CD14-positive monocyte (primary cell): ENCODE measurements around the gene RFNG. TPM values are rescaled to one million over a fixed set of nuclear protein-coding genes. Genes with fewer than 3 reads are reported as not detected.
A peak's percentile ranks its signal among the peaks of the same experiment; 100 is the strongest.

Experiments
- DNase-seq, 3 donors: peaks; one replicate each; pipeline ENCODE4 v3.0.0-alpha.2; 2011 to 2022
- H2AFZ ChIP-seq: 2 replicates; pipeline ENCODE4 v1.6.0; 2012; ENCODE audit warnings: mild to moderate bottlenecking, low read depth, low read length, inconsistent platforms; ENCODE audit not compliant: insufficient read depth, poor library complexity, severe bottlenecking
- H3K27ac ChIP-seq, 2 donors: 1 replicate in 1 of 2; 2 replicates in 1 of 2; pipeline ENCODE4 v1.5.1; 2012 to 2013; ENCODE audit warnings: low read length in 2 of 2, control low read depth in 1 of 2, inconsistent platforms in 1 of 2, low read depth in 1 of 2, mild to moderate bottlenecking in 1 of 2
- H3K27me3 ChIP-seq, 2 donors: one replicate each; pipeline versions ENCODE4 v1.6.0 to v1.6.1; 2011 to 2013; ENCODE audit warnings: low read length in 2 of 2; ENCODE audit not compliant: control insufficient read depth in 2 of 2, insufficient read depth in 2 of 2
- H3K36me3 ChIP-seq, 2 donors: replicated peaks in 1 of 2; 1 replicate in 1 of 2; 2 replicates in 1 of 2; pipeline versions ENCODE4 v1.5.1 to v1.6.1; 2012 to 2013; ENCODE audit warnings: low read length in 2 of 2, control low read depth in 1 of 2, inconsistent platforms in 1 of 2, mild to moderate bottlenecking in 1 of 2; ENCODE audit not compliant: insufficient read depth in 2 of 2, control insufficient read depth in 1 of 2
- H3K4me1 ChIP-seq, 2 donors: 1 replicate in 1 of 2; 2 replicates in 1 of 2; pipeline versions ENCODE4 v1.5.1 to v1.6.1; 2012 to 2013; ENCODE audit warnings: low read length in 2 of 2, control low read depth in 1 of 2, inconsistent platforms in 1 of 2, mild to moderate bottlenecking in 1 of 2, moderate library complexity in 1 of 2; ENCODE audit not compliant: insufficient read depth in 2 of 2, control insufficient read depth in 1 of 2
- H3K4me2 ChIP-seq: replicated peaks from 2 replicates; pipeline ENCODE3; 2012; ENCODE audit warnings: low read length, moderate library complexity, mild to moderate bottlenecking; ENCODE audit not compliant: poor library complexity, severe bottlenecking; ENCODE audit errors: extremely low read depth
- H3K4me3 ChIP-seq, 3 experiments: fragments of 200-600 bp in 1 of 3; sonication (generic) in 1 of 3; replicated peaks in 1 of 3; 1 replicate in 2 of 3; 2 replicates in 1 of 3; pipeline ENCODE4 v1.5.1; 2011 to 2013; ENCODE audit warnings: low read length in 3 of 3, mild to moderate bottlenecking in 3 of 3, control low read depth in 2 of 3, low read depth in 2 of 3, inconsistent platforms in 1 of 3, moderate library complexity in 1 of 3
- H3K79me2 ChIP-seq: 2 replicates; pipeline ENCODE4 v1.6.0; 2012; ENCODE audit warnings: mild to moderate bottlenecking, control low read depth, inconsistent platforms, low read length, moderate library complexity; ENCODE audit not compliant: insufficient read depth
- H3K9ac ChIP-seq: 2 replicates; pipeline ENCODE4 v1.6.0; 2017; ENCODE audit warnings: low read length, mild to moderate bottlenecking; ENCODE audit not compliant: insufficient read depth, poor library complexity, severe bottlenecking
- H3K9me3 ChIP-seq, 2 donors: replicated peaks in 1 of 2; 1 replicate in 1 of 2; 2 replicates in 1 of 2; pipeline versions ENCODE4 v1.5.1 to v1.6.1; 2012 to 2013; ENCODE audit warnings: low read length in 2 of 2, control low read depth in 1 of 2; ENCODE audit not compliant: control insufficient read depth in 1 of 2, insufficient read depth in 1 of 2
- H4K20me1 ChIP-seq: 2 replicates; pipeline ENCODE4 v1.6.0; 2012; ENCODE audit warnings: mild to moderate bottlenecking, low read length, control low read depth, moderate library complexity; ENCODE audit not compliant: insufficient read depth
- H3K27ac Mint-ChIP-seq, 7 donors: one replicate each; pipeline ENCODE4 v1.8.0; 2020; ENCODE audit warnings: mild to moderate bottlenecking in 7 of 7, mixed read lengths in 7 of 7, moderate library complexity in 6 of 7, inconsistent platforms in 2 of 7
- H3K27me3 Mint-ChIP-seq, 3 donors: one replicate each; pipeline ENCODE4 v1.8.0; 2021 to 2022; ENCODE audit warnings: low read depth in 3 of 3, mild to moderate bottlenecking in 3 of 3, mixed read lengths in 3 of 3, moderate library complexity in 3 of 3, inconsistent platforms in 1 of 3
- H3K36me3 Mint-ChIP-seq, 2 donors: one replicate each; pipeline ENCODE4 v1.8.0; 2020; ENCODE audit warnings: mixed read lengths in 2 of 2, inconsistent platforms in 1 of 2, mild to moderate bottlenecking in 1 of 2
- H3K4me1 Mint-ChIP-seq: one replicate; pipeline ENCODE4 v1.8.0; 2020; ENCODE audit warnings: mild to moderate bottlenecking, mixed read lengths
- H3K4me3 Mint-ChIP-seq, 2 donors: one replicate each; pipeline ENCODE4 v1.8.0; 2020; ENCODE audit warnings: mild to moderate bottlenecking in 2 of 2, mixed read lengths in 2 of 2, moderate library complexity in 1 of 2
- H3K9me3 Mint-ChIP-seq, 7 donors: one replicate each; pipeline ENCODE4 v1.8.0; 2020 to 2022; ENCODE audit warnings: mixed read lengths in 7 of 7, mild to moderate bottlenecking in 6 of 7, moderate library complexity in 6 of 7, inconsistent platforms in 2 of 7
- WGBS: methylation state at CpG from one replicate; pipeline ENCODE4 v1.1.5; 2013; ENCODE audit warnings: missing lambda C conversion rate; ENCODE audit not compliant: insufficient coverage; 5-methylcytosine and 5-hydroxymethylcytosine counted together
- intact Hi-C, 2 donors: fragments of 100-400 bp; cut with micrococcal nuclease; formaldehyde crosslinking; loops; one replicate each; pipeline versions ENCODE4 v1.15.0 to v1.15.1; 2023
- polyA plus RNA-seq, 3 donors: library from polyadenylated mRNA; depleted of rRNA in 1 of 3; unstranded in 2 of 3; stranded (reverse) in 1 of 3; fragments of 300-500 nt in 2 of 3; fragments of >200 nt in 1 of 3; fragmentation: Illumina TruSeq in 2 of 3; gene quantifications; 1 replicate in 2 of 3; 2 replicates in 1 of 3; pipeline ENCODE4 v1.2.3, GENCODE V29; 2012 to 2021
- TF ChIP-seq, protein P1 (sequence below): fragments of 200-600 bp; IDR thresholded peaks from one replicate; pipeline ENCODE4 v1.8.0; 2022; ENCODE audit warnings: antibody characterized with exemption, mild to moderate bottlenecking

RFNG gene
- polyA plus RNA-seq, 3 donors, result 1.5 to 32.4 (median 4.1) TPM

DNA sequence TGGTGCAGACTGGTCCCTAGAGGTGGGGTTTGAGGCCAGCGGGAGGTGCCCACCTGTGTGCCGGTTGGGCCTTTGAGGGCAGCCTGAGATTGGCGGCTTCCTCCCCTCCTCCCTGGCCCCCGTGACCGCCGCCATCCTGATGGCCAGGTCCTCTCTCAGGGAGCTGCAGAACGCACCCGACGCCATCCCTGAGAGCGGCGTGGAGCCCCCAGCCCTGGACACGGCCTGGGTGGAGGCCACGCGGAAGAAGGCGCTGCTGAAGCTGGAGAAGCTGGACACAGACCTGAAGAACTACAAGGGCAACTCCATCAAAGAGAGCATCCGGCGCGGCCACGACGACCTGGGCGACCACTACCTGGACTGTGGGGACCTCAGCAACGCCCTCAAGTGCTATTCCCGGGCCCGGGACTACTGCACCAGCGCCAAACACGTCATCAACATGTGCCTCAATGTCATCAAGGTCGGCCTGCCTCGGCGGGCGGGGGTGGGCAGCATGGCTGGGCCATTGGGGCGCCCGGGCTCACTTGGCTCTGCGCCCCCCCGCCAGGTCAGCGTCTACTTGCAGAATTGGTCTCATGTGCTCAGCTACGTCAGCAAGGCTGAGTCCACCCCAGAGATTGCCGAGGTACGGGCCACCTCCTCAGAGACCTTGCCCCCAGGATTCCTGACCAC, 2.9 kb upstream of the RFNG start:
- no peak for DNase-seq
- H3K4me1 ChIP-seq, result peaks cover 20 to 29% of the 10 kb centered on the region in 2 donors
- H3K4me3 ChIP-seq, result no peak overlapping the region
- peaks cover 24% of the 10 kb centered on the region for H3K79me2 ChIP-seq
- H3K9me3 Mint-ChIP-seq, result no peaks in the 10 kb centered on the region
- 96% methylated on average over 32 of the region's 38 CpGs for WGBS
- no peak overlapping the region for H3K27ac ChIP-seq
- H3K36me3 Mint-ChIP-seq, result peaks cover 21 to 70% of the 10 kb centered on the region in 2 donors
- peaks cover 27% of the 10 kb centered on the region for H4K20me1 ChIP-seq
- H3K4me1 Mint-ChIP-seq, result peaks cover 19% of the 10 kb centered on the region
- H3K9me3 ChIP-seq, result no peaks in the 10 kb centered on the region
- intact Hi-C loops, result loop anchor here in 1 of 2 donors (5.0 kb wide), 1 partner anchor 43 kb away; the partner anchor contains the start of gene FASN
- no peaks in the 10 kb centered on the region for H3K27me3 ChIP-seq
- TF ChIP-seq, protein P1, sequence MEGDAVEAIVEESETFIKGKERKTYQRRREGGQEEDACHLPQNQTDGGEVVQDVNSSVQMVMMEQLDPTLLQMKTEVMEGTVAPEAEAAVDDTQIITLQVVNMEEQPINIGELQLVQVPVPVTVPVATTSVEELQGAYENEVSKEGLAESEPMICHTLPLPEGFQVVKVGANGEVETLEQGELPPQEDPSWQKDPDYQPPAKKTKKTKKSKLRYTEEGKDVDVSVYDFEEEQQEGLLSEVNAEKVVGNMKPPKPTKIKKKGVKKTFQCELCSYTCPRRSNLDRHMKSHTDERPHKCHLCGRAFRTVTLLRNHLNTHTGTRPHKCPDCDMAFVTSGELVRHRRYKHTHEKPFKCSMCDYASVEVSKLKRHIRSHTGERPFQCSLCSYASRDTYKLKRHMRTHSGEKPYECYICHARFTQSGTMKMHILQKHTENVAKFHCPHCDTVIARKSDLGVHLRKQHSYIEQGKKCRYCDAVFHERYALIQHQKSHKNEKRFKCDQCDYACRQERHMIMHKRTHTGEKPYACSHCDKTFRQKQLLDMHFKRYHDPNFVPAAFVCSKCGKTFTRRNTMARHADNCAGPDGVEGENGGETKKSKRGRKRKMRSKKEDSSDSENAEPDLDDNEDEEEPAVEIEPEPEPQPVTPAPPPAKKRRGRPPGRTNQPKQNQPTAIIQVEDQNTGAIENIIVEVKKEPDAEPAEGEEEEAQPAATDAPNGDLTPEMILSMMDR, result no peak
- no peak overlapping the region for H3K9ac ChIP-seq
- H3K4me2 ChIP-seq, result no peak overlapping the region
- no peak overlapping the region for H3K4me3 Mint-ChIP-seq
- H3K27me3 Mint-ChIP-seq, result no peaks in the 10 kb centered on the region
- peaks cover 61 to 66% of the 10 kb centered on the region in 2 donors for H3K36me3 ChIP-seq
- no peak overlapping the region for H3K27ac Mint-ChIP-seq
- no peak overlapping the region for H2AFZ ChIP-seq

DNA sequence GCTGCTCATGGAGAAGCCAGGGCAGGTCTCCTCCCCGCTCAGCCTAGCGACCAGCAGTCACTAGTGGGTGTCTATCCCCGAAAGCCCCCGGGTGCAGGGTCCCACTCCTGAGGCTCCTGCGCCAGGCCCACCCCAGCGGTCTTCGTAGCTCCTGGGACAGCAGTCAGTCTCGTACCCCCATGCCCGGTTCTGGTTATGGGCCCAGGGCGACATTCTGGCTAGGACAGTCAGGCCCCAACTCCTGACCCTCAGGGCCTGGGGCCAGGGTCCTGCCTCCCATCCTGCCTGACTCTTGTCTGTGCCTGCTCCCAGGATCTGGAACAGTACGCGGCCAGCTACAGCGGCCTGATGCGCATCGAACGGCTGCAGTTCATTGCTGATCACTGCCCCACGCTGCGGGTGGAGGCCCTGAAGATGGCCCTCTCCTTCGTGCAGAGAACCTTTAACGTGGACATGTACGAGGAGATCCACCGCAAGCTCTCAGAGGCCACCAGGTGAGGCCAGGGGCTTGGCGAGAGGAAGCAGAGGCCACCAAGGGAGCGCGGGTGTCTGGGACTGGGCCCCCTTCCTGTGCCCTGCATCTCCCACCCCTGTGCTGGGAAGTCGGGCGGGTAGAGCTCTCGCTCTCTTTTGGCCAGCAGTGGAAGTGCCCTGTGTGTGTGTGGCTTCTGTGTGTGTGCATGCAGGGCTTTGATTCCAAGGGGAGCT, 2.1 kb upstream of the RFNG start:
- H3K4me1 ChIP-seq, result peaks cover 20 to 29% of the 10 kb centered on the region in 2 donors
- Mint-ChIP-seq H3K9me3 (no peaks in the 10 kb centered on the region), H3K27ac (peak overlapping the region in 1 of 7 donors; percentile 5), H3K27me3 (no peaks in the 10 kb centered on the region), H3K36me3 (peaks cover 24 to 66% of the 10 kb centered on the region in 2 donors), H3K4me3 (no peak overlapping the region), H3K4me1 (peaks cover 19% of the 10 kb centered on the region)
- intact Hi-C loops, result loop anchor here in 1 of 2 donors (5.0 kb wide), 1 partner anchor 44 kb away; the partner anchor contains the start of gene FASN
- no peak overlapping the region for H3K9ac ChIP-seq
- H3K4me2 ChIP-seq, result no peak overlapping the region
- H3K27ac ChIP-seq, result no peak overlapping the region
- H3K27me3 ChIP-seq, result no peaks in the 10 kb centered on the region
- H3K9me3 ChIP-seq, result no peaks in the 10 kb centered on the region
- H4K20me1 ChIP-seq, result peaks cover 23% of the 10 kb centered on the region
- 98% methylated on average over 23 of the region's 28 CpGs for WGBS
- no peak overlapping the region for H3K4me3 ChIP-seq
- H2AFZ ChIP-seq, result no peak overlapping the region
- DNase-seq, result no peak
- peaks cover 24% of the 10 kb centered on the region for H3K79me2 ChIP-seq
- H3K36me3 ChIP-seq, result peaks cover 55 to 64% of the 10 kb centered on the region in 2 donors
- TF ChIP-seq, protein P1, result no peak
